Effector CD4-positive, alpha-beta T cell (primary cell): ENCODE data around the gene KCNK10.
"Not testable (repeated sequence)": the region's sequence is repeated elsewhere in the genome, so short reads cannot be mapped to it uniquely, and the experiment has no call there.

Source experiments
- DNase-seq: peaks from one replicate; pipeline ENCODE4 v3.0.0-alpha.2; 2020

KCNK10 gene

GRCh38 chr14:88269806-88270420 lies 53.2 kb downstream of the KCNK10 start:
- DNase-seq, result no peak

- DNase-seq, result no peak
Observed at GRCh38 chr14:88266474-88266873, 56.6 kb downstream of the KCNK10 start.

GRCh38 chr14:88264116-88264515 lies 59.0 kb downstream of the KCNK10 start:
- DNase-seq, result no peak

- not testable (repeated sequence) for DNase-seq
Observed at GRCh38 chr14:88261302-88261701, 61.8 kb downstream of the KCNK10 start.

- DNase-seq, result no peak
Observed at GRCh38 chr14:88258021-88258420, 65.0 kb downstream of the KCNK10 start.

GRCh38 chr14:88256997-88257950 lies 65.8 kb downstream of the KCNK10 start:
- DNase-seq, result no peak

- DNase-seq, result no peak
Observed at GRCh38 chr14:88255798-88256197, 67.3 kb downstream of the KCNK10 start.

- DNase-seq, result no peak
Observed at GRCh38 chr14:88255196-88255595, 67.9 kb downstream of the KCNK10 start.

- no peak for DNase-seq
Observed at GRCh38 chr14:88252498-88252897, 70.6 kb downstream of the KCNK10 start.

GRCh38 chr14:88251650-88252049 lies 71.4 kb downstream of the KCNK10 start:
- DNase-seq, result no peak

GRCh38 chr14:88249266-88249665 lies 73.8 kb downstream of the KCNK10 start:
- DNase-seq, result no peak

GRCh38 chr14:88248606-88249005 lies 74.5 kb downstream of the KCNK10 start:
- DNase-seq, result no peak

GRCh38 chr14:88247228-88247627 lies 75.8 kb downstream of the KCNK10 start:
- DNase-seq, result no peak

GRCh38 chr14:88245321-88245720 lies 77.7 kb downstream of the KCNK10 start:
- no peak for DNase-seq

- no peak for DNase-seq
Observed at GRCh38 chr14:88243946-88244345, 79.1 kb downstream of the KCNK10 start.

GRCh38 chr14:88242446-88242845 lies 80.6 kb downstream of the KCNK10 start:
- no peak for DNase-seq

GRCh38 chr14:88241810-88242209 lies 81.3 kb downstream of the KCNK10 start:
- DNase-seq, result no peak

- no peak for DNase-seq
Observed at GRCh38 chr14:88234442-88234841, 88.6 kb downstream of the KCNK10 start.

GRCh38 chr14:88233915-88234314 lies 89.2 kb downstream of the KCNK10 start:
- no peak for DNase-seq

GRCh38 chr14:88232771-88233170 lies 90.3 kb downstream of the KCNK10 start:
- DNase-seq, result no peak

GRCh38 chr14:88231603-88232002 lies 91.5 kb downstream of the KCNK10 start:
- DNase-seq, result no peak

GRCh38 chr14:88229428-88229827 lies 93.6 kb downstream of the KCNK10 start:
- DNase-seq, result no peak

- no peak for DNase-seq
Observed at GRCh38 chr14:88228522-88229236, 94.4 kb downstream of the KCNK10 start.

- DNase-seq, result no peak
Observed at GRCh38 chr14:88227693-88228092, 95.4 kb downstream of the KCNK10 start.
